K562 (cell line): ENCODE data around the gene MINAR1. TPM values are rescaled to one million over a fixed set of nuclear protein-coding genes. Genes with fewer than 3 reads are reported as not detected.

Experiments used
- ATAC-seq: fragments of 200-7000 bp; cut with Tn5 transposase; 3 replicates; pipeline ENCODE4 v1.9.1; 2020; ENCODE audit warnings: moderate library complexity
- BruUV-seq: library from RNA; stranded (reverse); fragments of 400-500 nt; replicated peaks from 2 replicates; lab custom pipeline; 2021; lab: Mats Ljungman, UMichigan
- CTCF ChIA-PET: fragments of 300-600 bp; formaldehyde crosslinking; extraction: SDS; loops from one replicate; lab custom pipeline; 2021; ENCODE audit warnings: low intra/inter-chr PET ratio; lab: Yijun Ruan, JAX
- POLR2A ChIA-PET: fragments of 300-600, 350-650 bp; sonication (Branson Sonifier 250); formaldehyde crosslinking; extraction: SDS; loops from one replicate; lab custom pipeline; 2021; ENCODE audit warnings: antibody characterized with exemption, inconsistent platforms; lab: Yijun Ruan, JAX
- DNase-seq, 4 experiments: peaks; one replicate each; pipeline versions ENCODE4 v3.0.0 to v3.0.0-alpha.2; 2011 to 2018; ENCODE audit warnings: low spot score in 3 of 4, mixed read lengths in 3 of 4; ENCODE audit errors: extremely low read depth in 1 of 4
- FAIRE-seq: peaks from 2 replicates; lab custom pipeline; 2011; peaks lifted over from hg19 to GRCh38; lab: Jason Lieb, UNC
- H2AFZ ChIP-seq: 2 replicates; pipeline ENCODE4 v1.6.0; 2011; ENCODE audit warnings: low read depth, low read length, control low read depth, inconsistent platforms
- H3K27ac ChIP-seq: fragments of 200-600 bp; 3 replicates; pipeline ENCODE4 v1.8.0; 2011; ENCODE audit warnings: low read depth, mild to moderate bottlenecking, control low read depth, inconsistent platforms, low read length, moderate library complexity, mixed read lengths; ENCODE audit errors: extremely low read depth
- H3K27me3 ChIP-seq, 2 experiments: fragments of 300-600 bp in 1 of 2; 2 replicates in 1 of 2; 3 replicates in 1 of 2; pipeline versions ENCODE4 v1.6.0 to v1.8.0; 2011; ENCODE audit warnings: inconsistent platforms in 2 of 2, low read length in 2 of 2, mild to moderate bottlenecking in 1 of 2, mixed read lengths in 1 of 2, moderate library complexity in 1 of 2; ENCODE audit not compliant: control insufficient read depth in 2 of 2, insufficient read depth in 2 of 2
- H3K36me3 ChIP-seq: fragments of 300-600 bp; 3 replicates; pipeline ENCODE4 v1.8.0; 2011; ENCODE audit warnings: mild to moderate bottlenecking, low read length, inconsistent platforms; ENCODE audit not compliant: control insufficient read depth, insufficient read depth
- H3K4me1 ChIP-seq, 2 experiments: fragments of 200-600 bp in 1 of 2; replicated peaks in 1 of 2; 2 replicates in 1 of 2; 3 replicates in 1 of 2; pipeline versions ENCODE4 v1.5.1 to v1.8.0; 2011; ENCODE audit warnings: inconsistent platforms in 2 of 2, low read length in 2 of 2, mild to moderate bottlenecking in 1 of 2, mixed read lengths in 1 of 2, moderate library complexity in 1 of 2; ENCODE audit not compliant: control insufficient read depth in 2 of 2, insufficient read depth in 2 of 2
- H3K4me2 ChIP-seq: 2 replicates; pipeline ENCODE4 v1.6.1; 2011; ENCODE audit warnings: low read length, control low read depth, inconsistent platforms, mixed read lengths; ENCODE audit not compliant: insufficient read depth
- H3K4me3 ChIP-seq: fragments of 200-600 bp; sonication (generic), shearing (Covaris generic); 2 replicates; pipeline ENCODE4 v1.5.1; 2016; ENCODE audit warnings: control low read depth, inconsistent platforms
- H3K79me2 ChIP-seq: fragments of 200-600 bp; 3 replicates; pipeline ENCODE4 v1.8.0; 2011; ENCODE audit warnings: low read length, inconsistent platforms; ENCODE audit not compliant: control insufficient read depth, insufficient read depth
- H3K9ac ChIP-seq, 2 experiments: 2 replicates each; pipeline versions ENCODE4 v1.6.0 to v1.6.1; 2011; ENCODE audit warnings: low read depth in 2 of 2, low read length in 2 of 2, control low read depth in 1 of 2, inconsistent platforms in 1 of 2, mild to moderate bottlenecking in 1 of 2, mixed read lengths in 1 of 2; ENCODE audit not compliant: insufficient read depth in 1 of 2
- H3K9me1 ChIP-seq: one replicate; pipeline ENCODE4 v1.6.0; 2011; ENCODE audit warnings: inconsistent platforms, mild to moderate bottlenecking, low read length, moderate library complexity; ENCODE audit not compliant: control insufficient read depth, insufficient read depth
- H3K9me3 ChIP-seq: replicated peaks from 2 replicates; pipeline ENCODE4 v1.5.1; 2011; ENCODE audit warnings: low read depth, low read length, inconsistent platforms; ENCODE audit not compliant: control insufficient read depth, insufficient read depth
- H4K20me1 ChIP-seq: replicated peaks from 2 replicates; pipeline ENCODE4 v1.6.1; 2011; ENCODE audit warnings: low read length, inconsistent platforms, mixed read lengths; ENCODE audit not compliant: control insufficient read depth, insufficient read depth
- ATF1 ChIP-seq, 2 experiments: fragments of 450-650 bp in 1 of 2; IDR thresholded peaks; 2 replicates each; pipeline ENCODE4 v1.6.1; 2016; ENCODE audit warnings: missing compliant biosample characterization in 1 of 2, missing genetic modification characterization in 1 of 2
- CEBPG ChIP-seq, 3 experiments: fragments of 200-800 bp in 1 of 3; sonication (Bioruptor generic) in 1 of 3; sonication (generic) in 1 of 3; formaldehyde crosslinking in 1 of 3; IDR thresholded peaks in 2 of 3; conservative IDR thresholded peaks in 1 of 3; 2 replicates each; pipeline versions ENCODE4 v1.6.1 to v1.8.0; 2016 to 2022; ENCODE audit warnings: missing compliant biosample characterization in 2 of 3, missing genetic modification characterization in 2 of 3, mild to moderate bottlenecking in 1 of 3, missing genetic modification reagents in 1 of 3
- EGR1 ChIP-seq: fragments of 450-650 bp; conservative IDR thresholded peaks from 2 replicates; pipeline ENCODE4 v1.6.1; 2017; ENCODE audit warnings: mild to moderate bottlenecking
- HDAC8 ChIP-seq: fragments of 450-650 bp; IDR thresholded peaks from 2 replicates; pipeline ENCODE4 v1.6.1; 2016; ENCODE audit warnings: mild to moderate bottlenecking, missing genetic modification characterization, moderate library complexity, missing compliant biosample characterization
- NBN ChIP-seq: fragments of 450-650 bp; IDR thresholded peaks from 2 replicates; pipeline ENCODE4 v1.6.1; 2016; ENCODE audit warnings: low read depth, mild to moderate bottlenecking
- RBM17 ChIP-seq: fragments of 200-400 bp; formaldehyde crosslinking; IDR thresholded peaks from 2 replicates; pipeline ENCODE4 v1.6.1; 2017; ENCODE audit warnings: low read depth, mild to moderate bottlenecking, low read length, borderline replicate concordance
- TCF7 ChIP-seq: sonication (generic); IDR thresholded peaks from 2 replicates; pipeline ENCODE4 v1.6.1; 2016; ENCODE audit warnings: antibody characterized with exemption, borderline replicate concordance
- TSC22D4 ChIP-seq: fragments of 450-650 bp; IDR thresholded peaks from 2 replicates; pipeline ENCODE4 v1.6.1; 2016; ENCODE audit warnings: missing genetic modification characterization, missing biosample characterization, control low read depth
- U2AF2 ChIP-seq: fragments of 200-400 bp; formaldehyde crosslinking; optimal IDR thresholded peaks from 2 replicates; pipeline ENCODE3; 2017; ENCODE audit warnings: low read depth, mild to moderate bottlenecking, low read length
- WGBS: fragments of 100-300 bp; shearing (Covaris generic); methylation state at CpG from one replicate; pipeline ENCODE4 v1.1.6; 2016; ENCODE audit warnings: low coverage, mixed read lengths; ENCODE audit not compliant: insufficient coverage; ENCODE audit errors: missing lambda C conversion rate; 5-methylcytosine and 5-hydroxymethylcytosine counted together
- in situ Hi-C: fragments of 300-500 bp; cut with MboI; formaldehyde crosslinking; loops from 4 replicates; pipeline ENCODE4 v1.15.0; 2018; ENCODE audit warnings: inconsistent platforms, mixed read lengths
- intact Hi-C: fragments of 100-400 bp; cut with micrococcal nuclease; formaldehyde crosslinking; loops from 2 replicates; pipeline ENCODE4 v1.14.2; 2022
- polyA plus RNA-seq, 8 experiments: library from polyadenylated mRNA; depleted of rRNA in 4 of 8; stranded (reverse) in 5 of 8; unstranded in 3 of 8; fragments of >200 nt; fragmentation: Nextera tagmentation in 2 of 8; fragmentation: Illumina TruSeq in 1 of 8; extraction: Ambion mirVana in 2 of 8; extraction: Trizol in 1 of 8; gene quantifications; 2 replicates each; pipeline versions ENCODE4 v1.2.1 to v1.2.3, GENCODE V29; 2011 to 2014; ENCODE audit warnings: inconsistent platforms in 1 of 8, missing spikeins in 1 of 8
- total RNA-seq, 7 experiments: library from RNA; depleted of rRNA in 6 of 7; stranded (reverse); fragments of >200 nt in 6 of 7; fragmentation: Illumina TruSeq in 2 of 7; extraction: Trizol in 2 of 7; gene quantifications; 2 replicates each; pipeline versions ENCODE4 v1.2.1 to v1.2.3, GENCODE V29; 2011 to 2021; ENCODE audit warnings: low replicate concordance in 1 of 7

Gene MINAR1
- total and polyA plus RNA-seq, 9 of the 15 experiments (the other 6 are each of a cell fraction or from before 2014, with no cell fraction given), result 0.21 to 1.2 (median 0.52) TPM

DNA sequence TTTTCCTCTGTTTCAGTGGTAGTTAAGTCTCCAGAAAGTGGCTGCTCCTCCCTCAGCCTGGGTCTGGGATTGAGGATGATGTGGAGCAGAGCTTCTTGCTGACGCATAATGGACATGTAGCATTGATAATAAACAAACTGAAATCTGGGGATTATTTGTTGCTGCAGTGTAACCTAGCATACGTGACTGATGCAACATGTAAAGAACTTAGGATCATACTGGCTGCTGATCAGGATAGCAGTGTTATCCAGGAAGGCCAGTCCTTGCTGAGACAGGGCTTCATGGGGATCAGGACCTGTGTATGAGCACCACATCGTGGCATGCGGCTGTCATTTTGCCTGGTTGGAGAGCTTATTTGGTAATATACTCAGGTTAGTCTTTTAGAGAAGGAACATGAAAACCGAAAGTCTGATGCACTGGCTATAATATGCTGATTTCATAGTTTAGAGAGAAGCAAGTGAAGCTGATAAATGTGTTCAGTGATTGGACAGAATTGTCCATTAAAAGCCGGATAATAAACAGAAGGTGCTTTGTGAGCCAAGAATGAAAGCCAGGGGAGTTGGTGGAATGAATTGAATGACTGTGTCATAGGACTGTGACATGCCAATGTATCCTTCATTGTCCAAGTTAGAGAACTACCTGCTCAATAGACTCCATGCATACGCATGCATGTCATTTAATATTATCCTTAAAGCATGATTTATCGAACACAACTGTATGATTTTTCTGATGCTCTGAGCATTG is 4.1 kb downstream of the MINAR1 start:
- CTCF ChIA-PET, result interaction anchor here (1.0 kb wide), 1 partner anchor 96 kb away, joined by 3 read pairs; no protein-coding TSS in a partner anchor
- peaks cover 0 to 18% of the 10 kb centered on the region in 2 experiments; a peak in 2 of 5 replicates for H3K27me3 ChIP-seq
- DNase-seq (no peak), FAIRE-seq (no peak), ATAC-seq (no peak)
- H3K9ac ChIP-seq, result no peak overlapping the region
- intact Hi-C loops, result no loop called here
- no peak for TF ChIP-seq CEBPG (CRISPR knock-in tag; IDR thresholded peaks at IDR 0.05)
- TF ChIP-seq CEBPG (tag; conservative IDR thresholded peaks at IDR 0.05 in 1 of 2, IDR thresholded peaks at IDR 0.05 in 1 of 2), result 0 out of 4 replicates have a peak, but pooled peaks of 1 of the 2 experiments have one; percentile 16
- no peak for TF ChIP-seq NBN
- H3K4me2 ChIP-seq, result no peak overlapping the region
- no peak overlapping the region for H3K27ac ChIP-seq
- in situ Hi-C loops, result no loop called here
- H4K20me1 ChIP-seq, result no peaks in the 10 kb centered on the region
- no peak overlapping the region for H3K4me3 ChIP-seq
- H3K79me2 ChIP-seq, result no peaks in the 10 kb centered on the region
- BruUV-seq, result no TSS peak
- no peaks in the 10 kb centered on the region for H3K9me1 ChIP-seq
- POLR2A ChIA-PET, result no interaction called here
- H3K9me3 ChIP-seq, result no peaks in the 10 kb centered on the region
- WGBS, result 5% methylated on average over 8 of the region's 8 CpGs
- H3K4me1 ChIP-seq, result no peaks in the 10 kb centered on the region
- no peak overlapping the region for H2AFZ ChIP-seq
- H3K36me3 ChIP-seq, result no peaks in the 10 kb centered on the region

DNA sequence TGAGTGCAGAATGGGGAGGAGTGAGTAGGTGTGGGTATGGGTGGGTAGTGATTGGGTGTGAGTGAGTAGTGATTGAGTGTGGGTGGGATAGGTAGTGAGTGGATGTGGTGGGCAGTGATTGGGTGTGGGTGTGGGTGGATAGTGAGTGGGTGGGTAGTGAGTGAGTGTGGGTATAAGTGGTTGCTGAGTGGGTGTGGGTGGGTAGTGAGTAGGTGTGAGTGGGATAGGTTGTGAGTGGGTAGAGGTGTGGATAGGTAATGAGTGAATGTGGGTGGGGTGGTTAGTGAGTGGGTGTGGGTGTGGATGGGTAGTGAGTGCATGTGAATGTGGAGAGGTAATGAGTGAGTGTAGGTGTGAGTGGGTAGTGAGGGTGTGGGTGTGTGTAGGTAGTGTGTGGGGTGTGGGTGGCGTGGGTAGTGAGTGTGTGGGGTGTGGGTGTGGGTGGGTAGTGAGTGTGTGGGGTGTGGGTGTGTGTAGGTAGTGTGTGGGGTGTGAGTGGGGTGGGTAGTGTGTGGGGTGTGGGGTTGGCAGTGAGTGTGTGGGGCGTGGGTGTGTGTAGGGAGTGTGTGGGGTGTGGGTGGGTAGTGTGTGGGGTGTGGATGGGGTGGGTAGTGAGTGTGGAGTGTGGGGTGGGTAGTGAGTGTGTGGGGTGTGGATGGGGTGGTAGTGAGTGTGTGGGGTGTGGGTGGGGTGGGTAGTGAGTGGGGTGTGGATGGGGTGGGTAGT is 5.3 kb downstream of the MINAR1 start:
- Histone ChIP-seq H3K27ac (no peak overlapping the region), H3K79me2 (no peaks in the 10 kb centered on the region), H3K36me3 (no peaks in the 10 kb centered on the region), H3K9me1 (no peaks in the 10 kb centered on the region), H4K20me1 (no peaks in the 10 kb centered on the region), H2AFZ (no peak overlapping the region), H3K27me3 (peaks cover 0 to 14% of the 10 kb centered on the region in 2 experiments; a peak in 2 of 5 replicates), H3K9ac (no peak overlapping the region), H3K4me3 (no peak overlapping the region), H3K9me3 (no peaks in the 10 kb centered on the region), H3K4me2 (no peak overlapping the region), H3K4me1 (no peaks in the 10 kb centered on the region)
- ChIA-PET POLR2A (no interaction called here), CTCF (no interaction called here)
- in situ Hi-C loops, result no loop called here
- BruUV-seq, result no TSS peak
- intact Hi-C loops, result no loop called here
- FAIRE-seq (no peak), ATAC-seq (no peak), DNase-seq (no peak)
- no CpG with 5 or more reads among the region's 2 CpGs for WGBS
- no peak for TF ChIP-seq HDAC8 (tag)
- no peak for TF ChIP-seq RBM17
- no peak for TF ChIP-seq TCF7
- no peak for TF ChIP-seq ATF1 (CRISPR knock-in tag; IDR thresholded peaks at IDR 0.05)
- TF ChIP-seq ATF1 (tag; IDR thresholded peaks at IDR 0.05), result no peak
- TF ChIP-seq EGR1, result peak; percentile 75; the same call in 1 of the 2 replicates
- TF ChIP-seq TSC22D4 (tag), result 0 out of 2 replicates have a peak, but pooled peaks have one; percentile 19
- TF ChIP-seq U2AF2, result no peak
